ENCODE measurements around the gene SCFD2. TPM values are rescaled to one million over a fixed set of nuclear protein-coding genes. Genes with fewer than 3 reads are reported as not detected.

Gene SCFD2
- polyA plus RNA-seq, 2 donors: 4.8 to 8.2 TPM

DNA sequence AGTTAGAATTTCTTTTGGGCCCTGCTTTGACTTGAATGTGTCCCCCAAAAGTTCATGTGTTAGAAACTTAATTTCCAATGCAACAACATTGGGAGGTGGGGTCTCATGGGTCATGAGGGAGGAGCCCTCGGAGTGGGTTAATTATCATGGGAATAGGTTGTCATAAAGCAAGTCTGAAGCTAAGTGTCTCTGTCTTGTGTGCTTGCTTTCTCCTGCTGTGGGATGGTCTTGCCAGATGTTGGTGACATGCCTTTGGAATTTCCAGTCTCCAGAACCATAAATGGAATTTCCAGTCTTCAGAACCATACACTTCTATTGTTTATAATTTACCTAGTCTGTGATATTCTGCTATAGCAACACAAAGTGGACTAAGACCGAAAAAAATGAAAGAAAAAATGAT, 432.1 kb downstream of the SCFD2 start:
- no peaks in the 10 kb centered on the region for H3K4me1 ChIP-seq (ENCODE audit: control insufficient read depth in 2 of 2, insufficient read depth in 2 of 2, low read length in 1 of 2)
- H3K36me3 ChIP-seq (ENCODE audit: control insufficient read depth in 2 of 2, insufficient read depth in 2 of 2, low read length in 1 of 2): no peaks in the 10 kb centered on the region
- 94 to 99% methylated on average over 2 of the region's 2 CpGs for WGBS, 2 donors
- H3K27me3 ChIP-seq (ENCODE audit: control insufficient read depth in 1 of 2, insufficient read depth in 2 of 2, low read length in 2 of 2): no peaks in the 10 kb centered on the region
- no peak overlapping the region for H3K4me3 ChIP-seq (ENCODE audit: low read depth in 1 of 2, low read length in 2 of 2)
- H3K27ac ChIP-seq (ENCODE audit: low read depth in 2 of 2, low read length in 1 of 2): no peak overlapping the region
- no peaks in the 10 kb centered on the region for H3K9me3 ChIP-seq (ENCODE audit: control insufficient read depth in 2 of 2, insufficient read depth in 1 of 2, low read depth in 1 of 2, low read length in 1 of 2)

DNA sequence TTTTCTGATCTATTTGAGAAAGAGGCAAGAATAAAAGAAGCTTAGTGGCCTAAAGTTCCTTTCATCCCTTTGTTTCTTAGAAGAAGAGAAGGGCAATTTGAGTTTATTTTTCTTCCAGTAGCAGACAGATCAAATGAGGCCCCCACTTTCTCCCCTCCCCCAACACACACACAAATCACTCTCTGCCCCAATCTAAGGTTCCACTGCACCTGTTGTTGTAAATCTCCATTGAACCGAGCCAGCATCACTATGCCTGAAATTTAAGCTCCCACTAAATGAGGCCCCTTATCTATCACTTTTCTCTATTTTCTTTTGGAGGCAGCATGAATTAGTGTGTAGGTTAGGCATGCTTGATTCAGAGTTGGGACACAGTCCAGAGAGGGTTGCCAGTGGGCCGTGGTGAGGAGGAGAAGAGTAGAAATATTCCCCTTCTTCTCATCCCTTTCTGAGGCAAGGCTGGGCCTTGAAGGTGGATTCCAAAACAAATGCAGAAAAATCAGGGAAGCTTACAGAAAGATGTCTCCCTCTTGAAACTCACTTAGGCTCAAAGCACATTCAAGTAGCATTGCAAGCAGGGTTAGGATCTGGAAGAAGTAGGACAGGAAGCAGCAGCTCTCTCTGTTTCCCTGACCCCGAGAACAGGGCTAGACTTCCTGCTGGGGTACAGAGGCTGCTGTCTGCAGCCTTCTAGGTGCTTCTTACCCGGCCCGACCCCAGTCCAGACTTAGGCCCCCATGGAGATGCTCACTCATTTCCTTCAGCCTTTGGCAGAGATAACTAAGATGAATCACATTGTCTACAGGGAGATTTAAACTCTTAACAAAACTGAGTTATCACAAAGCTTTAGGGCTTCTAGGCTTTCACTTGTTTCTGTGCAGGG, 433.0 kb downstream of the SCFD2 start:
- WGBS, 2 donors: 71 to 75% methylated on average over 5 of the region's 5 CpGs
- no peaks in the 10 kb centered on the region for H3K9me3 ChIP-seq (ENCODE audit: control insufficient read depth in 2 of 2, insufficient read depth in 1 of 2, low read depth in 1 of 2, low read length in 1 of 2)
- no peaks in the 10 kb centered on the region for H3K36me3 ChIP-seq (ENCODE audit: control insufficient read depth in 2 of 2, insufficient read depth in 2 of 2, low read length in 1 of 2)
- H3K27ac ChIP-seq (ENCODE audit: low read depth in 2 of 2, low read length in 1 of 2): no peak overlapping the region
- H3K4me1 ChIP-seq (ENCODE audit: control insufficient read depth in 2 of 2, insufficient read depth in 2 of 2, low read length in 1 of 2): no peaks in the 10 kb centered on the region
- H3K4me3 ChIP-seq (ENCODE audit: low read depth in 1 of 2, low read length in 2 of 2): no peak overlapping the region
- H3K27me3 ChIP-seq (ENCODE audit: control insufficient read depth in 1 of 2, insufficient read depth in 2 of 2, low read length in 2 of 2): no peaks in the 10 kb centered on the region

DNA sequence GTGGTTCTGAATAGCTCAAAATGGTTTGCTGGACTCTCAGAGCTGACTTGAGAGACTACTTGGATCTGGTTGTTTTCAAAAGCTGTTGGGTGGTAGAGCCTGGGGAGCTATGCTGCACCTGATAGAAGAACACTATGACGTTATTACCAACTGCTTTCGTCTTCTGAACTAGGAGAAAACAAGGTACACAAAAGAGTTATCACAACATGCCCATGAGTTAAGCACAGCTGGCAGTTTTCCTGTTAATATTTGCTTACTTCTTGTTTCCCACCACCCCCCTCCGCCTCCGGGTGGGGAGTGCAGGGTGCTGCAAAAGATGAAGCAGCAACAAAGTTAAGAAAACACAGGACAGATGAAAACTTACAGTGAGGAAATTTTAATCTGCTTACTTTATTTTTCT, 434.6 kb downstream of the SCFD2 start:
- no peaks in the 10 kb centered on the region for H3K36me3 ChIP-seq (ENCODE audit: control insufficient read depth in 2 of 2, insufficient read depth in 2 of 2, low read length in 1 of 2)
- 68 to 71% methylated on average over 4 of the region's 4 CpGs for WGBS, 2 donors
- H3K4me3 ChIP-seq (ENCODE audit: low read depth in 1 of 2, low read length in 2 of 2): no peak overlapping the region
- H3K4me1 ChIP-seq (ENCODE audit: control insufficient read depth in 2 of 2, insufficient read depth in 2 of 2, low read length in 1 of 2): no peaks in the 10 kb centered on the region
- H3K9me3 ChIP-seq (ENCODE audit: control insufficient read depth in 2 of 2, insufficient read depth in 1 of 2, low read depth in 1 of 2, low read length in 1 of 2): no peaks in the 10 kb centered on the region
- H3K27ac ChIP-seq (ENCODE audit: low read depth in 2 of 2, low read length in 1 of 2): no peak overlapping the region
- H3K27me3 ChIP-seq (ENCODE audit: control insufficient read depth in 1 of 2, insufficient read depth in 2 of 2, low read length in 2 of 2): no peaks in the 10 kb centered on the region

DNA sequence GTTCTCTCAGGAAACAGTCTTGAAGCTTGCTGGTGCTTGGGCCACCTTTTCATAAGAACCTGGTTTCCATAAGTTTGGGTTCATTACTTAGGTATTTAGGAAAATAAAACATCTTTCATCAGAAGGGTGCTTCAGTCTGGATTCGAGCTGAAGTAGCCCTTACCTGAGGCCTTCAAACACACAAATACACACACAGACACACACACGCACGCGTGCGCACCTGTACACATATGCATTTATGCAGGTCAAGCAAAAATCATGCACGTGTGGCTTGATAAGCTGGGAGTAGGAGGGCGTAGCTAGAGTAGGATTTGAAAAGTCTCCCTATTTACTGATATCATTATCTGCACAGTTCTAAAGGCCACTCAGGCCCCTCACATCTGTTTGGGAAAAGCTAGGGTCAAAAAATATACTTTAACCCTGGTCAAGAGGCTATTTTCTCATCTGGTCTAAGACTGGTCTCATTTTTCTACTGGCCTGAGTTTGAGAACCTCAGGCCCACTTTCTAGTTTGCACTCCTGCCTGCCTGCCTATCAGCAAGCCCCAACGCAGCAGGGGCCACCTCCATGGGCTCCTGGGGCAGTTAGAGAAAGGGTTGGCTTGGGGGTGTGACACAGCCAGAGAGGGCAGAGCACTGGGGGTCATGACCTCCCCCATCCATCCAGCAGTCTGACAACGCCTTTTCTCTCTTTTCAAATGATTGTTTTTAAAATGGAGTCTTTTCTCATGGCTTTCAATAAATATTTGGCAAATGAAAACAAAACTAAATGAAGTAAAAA, 439.5 kb downstream of the SCFD2 start:
- 89 to 92% methylated on average over 9 of the region's 9 CpGs for WGBS, 2 donors
- no peaks in the 10 kb centered on the region for H3K4me1 ChIP-seq (ENCODE audit: control insufficient read depth in 2 of 2, insufficient read depth in 2 of 2, low read length in 1 of 2)
- H3K27me3 ChIP-seq (ENCODE audit: control insufficient read depth in 1 of 2, insufficient read depth in 2 of 2, low read length in 2 of 2): no peaks in the 10 kb centered on the region
- H3K4me3 ChIP-seq (ENCODE audit: low read depth in 1 of 2, low read length in 2 of 2): no peak overlapping the region
- no peaks in the 10 kb centered on the region for H3K9me3 ChIP-seq (ENCODE audit: control insufficient read depth in 2 of 2, insufficient read depth in 1 of 2, low read depth in 1 of 2, low read length in 1 of 2)
- H3K36me3 ChIP-seq (ENCODE audit: control insufficient read depth in 2 of 2, insufficient read depth in 2 of 2, low read length in 1 of 2): no peaks in the 10 kb centered on the region
- H3K27ac ChIP-seq (ENCODE audit: low read depth in 2 of 2, low read length in 1 of 2): no peak overlapping the region

DNA sequence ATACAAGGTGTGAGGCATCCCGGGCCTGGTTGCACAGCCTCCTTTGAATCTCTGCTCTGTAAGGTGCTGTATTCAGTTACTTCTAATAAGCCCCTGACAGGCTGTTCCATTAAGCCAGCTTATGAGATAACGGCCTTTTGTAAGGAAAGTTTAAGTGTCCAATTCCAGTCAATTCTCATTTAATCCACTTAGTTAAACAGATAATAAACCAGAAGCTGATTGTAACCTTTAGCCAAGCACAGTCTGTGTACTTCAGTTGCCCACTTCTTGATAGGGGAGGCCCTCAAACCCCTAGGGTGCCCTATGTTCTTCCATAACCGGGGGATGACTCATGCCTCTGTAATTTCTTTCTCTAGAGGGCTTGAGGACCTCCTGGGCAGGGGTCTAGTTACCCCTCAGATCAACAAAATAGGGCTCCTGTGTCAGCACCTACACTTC, 440.3 kb downstream of the SCFD2 start:
- Histone ChIP-seq H3K27me3 (ENCODE audit: control insufficient read depth in 1 of 2, insufficient read depth in 2 of 2, low read length in 2 of 2) (no peaks in the 10 kb centered on the region), H3K4me3 (ENCODE audit: low read depth in 1 of 2, low read length in 2 of 2) (no peak overlapping the region), H3K36me3 (ENCODE audit: control insufficient read depth in 2 of 2, insufficient read depth in 2 of 2, low read length in 1 of 2) (no peaks in the 10 kb centered on the region), H3K4me1 (ENCODE audit: control insufficient read depth in 2 of 2, insufficient read depth in 2 of 2, low read length in 1 of 2) (no peaks in the 10 kb centered on the region), H3K27ac (ENCODE audit: low read depth in 2 of 2, low read length in 1 of 2) (no peak overlapping the region), H3K9me3 (ENCODE audit: control insufficient read depth in 2 of 2, insufficient read depth in 1 of 2, low read depth in 1 of 2, low read length in 1 of 2) (no peaks in the 10 kb centered on the region)
- 71 to 81% methylated on average over 3 of the region's 3 CpGs for WGBS, 2 donors

DNA sequence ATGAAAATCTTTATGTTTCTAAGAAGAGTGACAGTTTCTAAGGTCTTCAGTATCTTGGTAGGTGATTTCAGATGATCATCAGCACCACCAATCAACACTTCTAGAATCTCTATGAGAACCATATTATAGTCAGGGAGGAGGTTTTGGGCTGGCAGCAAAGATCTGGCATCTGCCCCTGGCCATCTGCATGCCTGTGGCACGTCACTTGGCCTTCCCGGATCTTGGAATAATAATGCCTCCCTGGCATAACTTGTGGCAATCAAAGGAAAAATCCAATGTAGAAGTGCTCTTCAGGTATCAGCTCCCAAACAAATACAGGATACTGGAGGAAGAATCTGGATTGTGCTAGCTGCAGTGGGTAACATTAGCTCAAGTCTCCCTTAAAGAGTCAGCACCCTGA, 446.4 kb downstream of the SCFD2 start:
- WGBS, 2 donors: 61 to 81% methylated on average over 2 of the region's 2 CpGs
- H3K27me3 ChIP-seq (ENCODE audit: control insufficient read depth in 1 of 2, insufficient read depth in 2 of 2, low read length in 2 of 2): no peaks in the 10 kb centered on the region
- H3K9me3 ChIP-seq (ENCODE audit: control insufficient read depth in 2 of 2, insufficient read depth in 1 of 2, low read depth in 1 of 2, low read length in 1 of 2): no peaks in the 10 kb centered on the region
- peaks cover 0 to 4% of the 10 kb centered on the region in 2 donors for H3K36me3 ChIP-seq (ENCODE audit: control insufficient read depth in 2 of 2, insufficient read depth in 2 of 2, low read length in 1 of 2)
- peaks cover 0 to 2% of the 10 kb centered on the region in 2 donors for H3K4me1 ChIP-seq (ENCODE audit: control insufficient read depth in 2 of 2, insufficient read depth in 2 of 2, low read length in 1 of 2)
- H3K4me3 ChIP-seq (ENCODE audit: low read depth in 1 of 2, low read length in 2 of 2): no peak overlapping the region
- H3K27ac ChIP-seq (ENCODE audit: low read depth in 2 of 2, low read length in 1 of 2): no peak overlapping the region

DNA sequence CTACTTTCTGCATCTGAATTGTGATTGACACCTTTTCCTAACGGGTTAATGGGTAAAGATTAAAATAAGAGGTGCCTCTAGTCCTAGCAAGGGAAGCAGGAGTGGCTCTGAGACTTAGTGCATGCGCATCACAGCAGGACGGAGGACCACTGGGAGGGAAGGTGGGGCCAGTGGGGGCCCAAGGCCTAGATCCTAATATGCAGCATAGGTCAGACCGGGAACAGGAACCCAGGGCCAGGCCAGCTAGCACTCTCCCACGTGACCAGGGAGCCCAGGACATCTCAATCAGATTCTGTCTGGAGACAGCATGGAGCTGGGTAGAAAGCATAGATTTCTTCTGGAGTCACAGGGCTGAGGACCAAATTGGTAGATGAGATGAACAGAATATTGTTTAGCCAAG, 448.0 kb downstream of the SCFD2 start:
- Histone ChIP-seq H3K27ac (ENCODE audit: low read depth in 2 of 2, low read length in 1 of 2) (no peak overlapping the region), H3K36me3 (ENCODE audit: control insufficient read depth in 2 of 2, insufficient read depth in 2 of 2, low read length in 1 of 2) (peaks cover 0 to 4% of the 10 kb centered on the region in 2 donors), H3K4me3 (ENCODE audit: low read depth in 1 of 2, low read length in 2 of 2) (no peak overlapping the region), H3K4me1 (ENCODE audit: control insufficient read depth in 2 of 2, insufficient read depth in 2 of 2, low read length in 1 of 2) (peaks cover 0 to 2% of the 10 kb centered on the region in 2 donors), H3K9me3 (ENCODE audit: control insufficient read depth in 2 of 2, insufficient read depth in 1 of 2, low read depth in 1 of 2, low read length in 1 of 2) (no peaks in the 10 kb centered on the region), H3K27me3 (ENCODE audit: control insufficient read depth in 1 of 2, insufficient read depth in 2 of 2, low read length in 2 of 2) (no peaks in the 10 kb centered on the region)
- WGBS, 2 donors: 94 to 95% methylated on average over 5 of the region's 5 CpGs

DNA sequence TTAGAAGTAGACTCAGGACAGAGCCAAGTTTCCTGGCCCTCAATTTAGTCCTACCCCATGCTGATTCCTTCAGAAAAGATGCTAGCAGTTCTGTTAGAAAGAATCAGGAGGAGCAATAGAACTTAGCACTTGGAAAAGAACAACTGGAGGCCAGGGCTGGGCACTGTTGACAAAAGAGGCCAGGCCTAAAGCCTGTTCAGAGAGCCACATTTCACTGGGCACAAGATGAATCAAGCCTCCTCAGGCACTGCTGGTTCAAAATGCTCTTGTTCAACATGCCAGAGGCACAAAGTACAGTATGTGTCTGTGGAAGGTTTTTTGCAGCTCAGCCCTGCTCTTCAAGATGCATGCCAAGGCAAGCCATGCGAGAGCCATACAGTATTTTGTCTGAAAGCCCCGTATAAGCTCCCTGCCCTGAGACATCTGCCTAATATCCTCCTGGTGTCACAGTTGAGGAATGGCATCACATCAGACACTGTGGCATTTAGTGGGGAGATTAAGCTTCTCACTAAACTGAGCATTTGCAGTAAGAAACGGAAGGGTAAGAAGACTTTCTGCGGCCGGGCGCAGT, 450.0 kb downstream of the SCFD2 start:
- whole genome bisulfite sequencing, 2 donors: 61 to 83% methylated on average over 6 of the region's 6 CpGs
- Histone ChIP-seq H3K27me3 (ENCODE audit: control insufficient read depth in 1 of 2, insufficient read depth in 2 of 2, low read length in 2 of 2) (no peaks in the 10 kb centered on the region), H3K4me1 (ENCODE audit: control insufficient read depth in 2 of 2, insufficient read depth in 2 of 2, low read length in 1 of 2) (peaks cover 0 to 2% of the 10 kb centered on the region in 2 donors), H3K9me3 (ENCODE audit: control insufficient read depth in 2 of 2, insufficient read depth in 1 of 2, low read depth in 1 of 2, low read length in 1 of 2) (no peaks in the 10 kb centered on the region), H3K27ac (ENCODE audit: low read depth in 2 of 2, low read length in 1 of 2) (no peak overlapping the region), H3K36me3 (ENCODE audit: control insufficient read depth in 2 of 2, insufficient read depth in 2 of 2, low read length in 1 of 2) (peaks cover 0 to 4% of the 10 kb centered on the region in 2 donors), H3K4me3 (ENCODE audit: low read depth in 1 of 2, low read length in 2 of 2) (no peak overlapping the region)

DNA sequence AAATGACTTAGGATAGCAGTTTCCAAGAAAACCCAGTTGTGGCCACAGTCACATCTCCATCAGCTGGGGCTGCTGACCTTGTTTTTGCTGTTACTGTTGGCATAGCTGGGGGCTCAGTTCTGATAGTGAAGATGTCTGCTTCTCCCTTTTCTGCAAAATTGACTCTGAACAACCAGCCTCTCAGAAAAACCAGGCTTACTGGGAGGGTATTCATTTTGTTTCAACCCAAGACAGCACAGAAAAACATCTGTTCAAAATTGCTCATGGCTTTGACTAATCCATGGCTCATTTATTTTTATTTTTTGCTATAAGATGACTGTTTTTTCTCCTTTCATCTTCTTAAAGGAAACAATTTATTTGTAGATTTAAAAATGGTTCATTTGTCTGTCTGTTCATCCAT, 450.7 kb downstream of the SCFD2 start:
- Histone ChIP-seq H3K4me1 (ENCODE audit: control insufficient read depth in 2 of 2, insufficient read depth in 2 of 2, low read length in 1 of 2) (peaks cover 0 to 2% of the 10 kb centered on the region in 2 donors), H3K9me3 (ENCODE audit: control insufficient read depth in 2 of 2, insufficient read depth in 1 of 2, low read depth in 1 of 2, low read length in 1 of 2) (no peaks in the 10 kb centered on the region), H3K36me3 (ENCODE audit: control insufficient read depth in 2 of 2, insufficient read depth in 2 of 2, low read length in 1 of 2) (peaks cover 0 to 4% of the 10 kb centered on the region in 2 donors), H3K27ac (ENCODE audit: low read depth in 2 of 2, low read length in 1 of 2) (no peak overlapping the region), H3K4me3 (ENCODE audit: low read depth in 1 of 2, low read length in 2 of 2) (no peak overlapping the region), H3K27me3 (ENCODE audit: control insufficient read depth in 1 of 2, insufficient read depth in 2 of 2, low read length in 2 of 2) (no peaks in the 10 kb centered on the region)

Measured in esophagus (tissue), 2 donors.